Nephron progenitor cell (in vitro differentiated cells): ENCODE data around the gene CAMK1D.
A peak's percentile ranks its signal among the peaks of the same experiment; 100 is the strongest.

ENCODE experiments used
- DNase-seq: peaks from one replicate; pipeline ENCODE4 v3.0.0; 2021
- H3K27ac Mint-ChIP-seq: 2 replicates; pipeline ENCODE4 v1.8.0; 2021; ENCODE audit warnings: mild to moderate bottlenecking, moderate library complexity, mixed read lengths
- H3K27me3 Mint-ChIP-seq: 2 replicates; pipeline ENCODE4 v1.8.0; 2021; ENCODE audit warnings: mild to moderate bottlenecking, low read depth, mixed read lengths; ENCODE audit not compliant: poor library complexity
- H3K36me3 Mint-ChIP-seq: 2 replicates; pipeline ENCODE4 v1.8.0; 2021; ENCODE audit warnings: low read depth, mixed read lengths
- H3K4me1 Mint-ChIP-seq: 2 replicates; pipeline ENCODE4 v1.8.0; 2021; ENCODE audit warnings: mixed read lengths
- H3K4me3 Mint-ChIP-seq: 2 replicates; pipeline ENCODE4 v1.8.0; 2021; ENCODE audit warnings: mild to moderate bottlenecking, moderate library complexity, mixed read lengths
- H3K9me3 Mint-ChIP-seq: 2 replicates; pipeline ENCODE4 v1.8.0; 2021; ENCODE audit warnings: mild to moderate bottlenecking, moderate library complexity, mixed read lengths
- CTCF ChIP-seq: fragments of 200-600 bp; sonication (generic); IDR thresholded peaks from 2 replicates; pipeline ENCODE4 v1.5.0; 2021; ENCODE audit warnings: antibody characterized with exemption

Gene CAMK1D

GRCh38 chr10:12835709-12836108, 486.4 kb downstream of the CAMK1D start:
- H3K9me3 Mint-ChIP-seq = no peaks in the 10 kb centered on the region
- peaks cover 41% of the 10 kb centered on the region for H3K4me1 Mint-ChIP-seq
- H3K27me3 Mint-ChIP-seq = peaks cover 23% of the 10 kb centered on the region
- H3K27ac Mint-ChIP-seq = peak overlapping the region; percentile 19
- TF ChIP-seq CTCF = no peak
- H3K36me3 Mint-ChIP-seq = no peaks in the 10 kb centered on the region
- H3K4me3 Mint-ChIP-seq = no peak overlapping the region
- DNase-seq = no peak

- Mint-ChIP-seq H3K4me3 (no peak overlapping the region), H3K27ac (no peak overlapping the region), H3K36me3 (no peaks in the 10 kb centered on the region), H3K4me1 (peaks cover 48% of the 10 kb centered on the region), H3K9me3 (no peaks in the 10 kb centered on the region), H3K27me3 (peaks cover 13% of the 10 kb centered on the region)
- no peak for TF ChIP-seq CTCF
- DNase-seq = no peak
Measured at GRCh38 chr10:12838366-12838765, 489.0 kb downstream of the CAMK1D start.

- Mint-ChIP-seq H3K9me3 (no peaks in the 10 kb centered on the region), H3K4me3 (no peak overlapping the region), H3K36me3 (no peaks in the 10 kb centered on the region), H3K27me3 (peaks cover 8% of the 10 kb centered on the region), H3K4me1 (peaks cover 52% of the 10 kb centered on the region), H3K27ac (peak overlapping the region; percentile 4)
- peak; percentile 27 for DNase-seq
- TF ChIP-seq CTCF = no peak
Measured at GRCh38 chr10:12838995-12839927, 489.9 kb downstream of the CAMK1D start.

GRCh38 chr10:12839941-12840611, 490.7 kb downstream of the CAMK1D start:
- Mint-ChIP-seq H3K27ac (no peak overlapping the region), H3K27me3 (no peaks in the 10 kb centered on the region), H3K9me3 (no peaks in the 10 kb centered on the region), H3K36me3 (no peaks in the 10 kb centered on the region), H3K4me1 (peaks cover 60% of the 10 kb centered on the region), H3K4me3 (no peak overlapping the region)
- TF ChIP-seq CTCF = no peak
- DNase-seq = no peak

- no peak for TF ChIP-seq CTCF
- peaks cover 69% of the 10 kb centered on the region for H3K4me1 Mint-ChIP-seq
- no peaks in the 10 kb centered on the region for H3K9me3 Mint-ChIP-seq
- DNase-seq = no peak
- no peaks in the 10 kb centered on the region for H3K36me3 Mint-ChIP-seq
- H3K27ac Mint-ChIP-seq = no peak overlapping the region
- no peak overlapping the region for H3K4me3 Mint-ChIP-seq
- no peaks in the 10 kb centered on the region for H3K27me3 Mint-ChIP-seq
Measured at GRCh38 chr10:12841426-12841825, 492.1 kb downstream of the CAMK1D start.
